K562 (cell line): Measurements from ENCODE around the gene ST7. TPM values are rescaled to one million over a fixed set of nuclear protein-coding genes. Genes with fewer than 3 reads are reported as not detected.

Experiments used
- ATAC-seq: fragments of 200-7000 bp; cut with Tn5 transposase; 3 replicates; pipeline ENCODE4 v1.9.1; 2020; ENCODE audit warnings: moderate library complexity
- BruUV-seq: library from RNA; stranded (reverse); fragments of 400-500 nt; replicated peaks from 2 replicates; lab custom pipeline; 2021; lab: Mats Ljungman, UMichigan
- CTCF ChIA-PET: fragments of 300-600 bp; formaldehyde crosslinking; extraction: SDS; loops from one replicate; lab custom pipeline; 2021; ENCODE audit warnings: low intra/inter-chr PET ratio; lab: Yijun Ruan, JAX
- POLR2A ChIA-PET: fragments of 300-600, 350-650 bp; sonication (Branson Sonifier 250); formaldehyde crosslinking; extraction: SDS; loops from one replicate; lab custom pipeline; 2021; ENCODE audit warnings: antibody characterized with exemption, inconsistent platforms; lab: Yijun Ruan, JAX
- DNase-seq, 4 experiments: peaks; one replicate each; pipeline versions ENCODE4 v3.0.0 to v3.0.0-alpha.2; 2011 to 2018; ENCODE audit warnings: low spot score in 3 of 4, mixed read lengths in 3 of 4; ENCODE audit errors: extremely low read depth in 1 of 4
- FAIRE-seq: peaks from 2 replicates; lab custom pipeline; 2011; peaks lifted over from hg19 to GRCh38; lab: Jason Lieb, UNC
- H2AFZ ChIP-seq: 2 replicates; pipeline ENCODE4 v1.6.0; 2011; ENCODE audit warnings: low read depth, low read length, control low read depth, inconsistent platforms
- H3K27ac ChIP-seq: fragments of 200-600 bp; 3 replicates; pipeline ENCODE4 v1.8.0; 2011; ENCODE audit warnings: low read depth, mild to moderate bottlenecking, control low read depth, inconsistent platforms, low read length, moderate library complexity, mixed read lengths; ENCODE audit errors: extremely low read depth
- H3K27me3 ChIP-seq, 2 experiments: fragments of 300-600 bp in 1 of 2; 2 replicates in 1 of 2; 3 replicates in 1 of 2; pipeline versions ENCODE4 v1.6.0 to v1.8.0; 2011; ENCODE audit warnings: inconsistent platforms in 2 of 2, low read length in 2 of 2, mild to moderate bottlenecking in 1 of 2, mixed read lengths in 1 of 2, moderate library complexity in 1 of 2; ENCODE audit not compliant: control insufficient read depth in 2 of 2, insufficient read depth in 2 of 2
- H3K36me3 ChIP-seq: fragments of 300-600 bp; 3 replicates; pipeline ENCODE4 v1.8.0; 2011; ENCODE audit warnings: mild to moderate bottlenecking, low read length, inconsistent platforms; ENCODE audit not compliant: control insufficient read depth, insufficient read depth
- H3K4me1 ChIP-seq, 2 experiments: fragments of 200-600 bp in 1 of 2; replicated peaks in 1 of 2; 2 replicates in 1 of 2; 3 replicates in 1 of 2; pipeline versions ENCODE4 v1.5.1 to v1.8.0; 2011; ENCODE audit warnings: inconsistent platforms in 2 of 2, low read length in 2 of 2, mild to moderate bottlenecking in 1 of 2, mixed read lengths in 1 of 2, moderate library complexity in 1 of 2; ENCODE audit not compliant: control insufficient read depth in 2 of 2, insufficient read depth in 2 of 2
- H3K4me2 ChIP-seq: 2 replicates; pipeline ENCODE4 v1.6.1; 2011; ENCODE audit warnings: low read length, control low read depth, inconsistent platforms, mixed read lengths; ENCODE audit not compliant: insufficient read depth
- H3K4me3 ChIP-seq: fragments of 200-600 bp; sonication (generic), shearing (Covaris generic); 2 replicates; pipeline ENCODE4 v1.5.1; 2016; ENCODE audit warnings: control low read depth, inconsistent platforms
- H3K79me2 ChIP-seq: fragments of 200-600 bp; 3 replicates; pipeline ENCODE4 v1.8.0; 2011; ENCODE audit warnings: low read length, inconsistent platforms; ENCODE audit not compliant: control insufficient read depth, insufficient read depth
- H3K9ac ChIP-seq, 2 experiments: 2 replicates each; pipeline versions ENCODE4 v1.6.0 to v1.6.1; 2011; ENCODE audit warnings: low read depth in 2 of 2, low read length in 2 of 2, control low read depth in 1 of 2, inconsistent platforms in 1 of 2, mild to moderate bottlenecking in 1 of 2, mixed read lengths in 1 of 2; ENCODE audit not compliant: insufficient read depth in 1 of 2
- H3K9me1 ChIP-seq: one replicate; pipeline ENCODE4 v1.6.0; 2011; ENCODE audit warnings: inconsistent platforms, mild to moderate bottlenecking, low read length, moderate library complexity; ENCODE audit not compliant: control insufficient read depth, insufficient read depth
- H3K9me3 ChIP-seq: replicated peaks from 2 replicates; pipeline ENCODE4 v1.5.1; 2011; ENCODE audit warnings: low read depth, low read length, inconsistent platforms; ENCODE audit not compliant: control insufficient read depth, insufficient read depth
- H4K20me1 ChIP-seq: replicated peaks from 2 replicates; pipeline ENCODE4 v1.6.1; 2011; ENCODE audit warnings: low read length, inconsistent platforms, mixed read lengths; ENCODE audit not compliant: control insufficient read depth, insufficient read depth
- AFF1 ChIP-seq, 2 experiments: fragments of 450-650 bp; IDR thresholded peaks; 2 replicates each; pipeline ENCODE4 v1.6.1; 2018; ENCODE audit warnings: mild to moderate bottlenecking in 2 of 2, low read depth in 1 of 2; ENCODE audit not compliant: partially characterized antibody in 2 of 2
- CBX3 ChIP-seq, 2 experiments: IDR thresholded peaks; 1 replicate in 1 of 2; 2 replicates in 1 of 2; pipeline ENCODE4 v1.6.1; 2012; ENCODE audit warnings: inconsistent platforms in 2 of 2, low read length in 2 of 2, borderline replicate concordance in 1 of 2, control low read depth in 1 of 2
- CTCFL ChIP-seq: IDR thresholded peaks from 2 replicates; pipeline ENCODE4 v1.6.1; 2011; ENCODE audit warnings: borderline replicate concordance, low read depth, mild to moderate bottlenecking, moderate library complexity, low read length; ENCODE audit not compliant: insufficient read depth, poor library complexity, severe bottlenecking
- FOXM1 ChIP-seq, 2 experiments: fragments of 450-650 bp in 1 of 2; sonication (generic) in 1 of 2; formaldehyde crosslinking in 1 of 2; IDR thresholded peaks; 2 replicates each; pipeline versions ENCODE4 v1.6.1 to v1.9.0; 2017 to 2022; ENCODE audit warnings: low read depth in 2 of 2, mild to moderate bottlenecking in 2 of 2, missing genetic modification reagents in 1 of 2, moderate library complexity in 1 of 2
- GATAD2B ChIP-seq: fragments of 450-650 bp; IDR thresholded peaks from 2 replicates; pipeline ENCODE4 v1.6.1; 2017; ENCODE audit warnings: mild to moderate bottlenecking, borderline replicate concordance
- RCOR1 ChIP-seq, 2 experiments: IDR thresholded peaks; 2 replicates each; pipeline ENCODE4 v1.6.1; 2012; ENCODE audit warnings: low read depth in 2 of 2, low read length in 2 of 2, borderline replicate concordance in 1 of 2, improper control_type of control experiment in 1 of 2
- WGBS: fragments of 100-300 bp; shearing (Covaris generic); methylation state at CpG from one replicate; pipeline ENCODE4 v1.1.6; 2016; ENCODE audit warnings: low coverage, mixed read lengths; ENCODE audit not compliant: insufficient coverage; ENCODE audit errors: missing lambda C conversion rate; 5-methylcytosine and 5-hydroxymethylcytosine counted together
- in situ Hi-C: fragments of 300-500 bp; cut with MboI; formaldehyde crosslinking; loops from 4 replicates; pipeline ENCODE4 v1.15.0; 2018; ENCODE audit warnings: inconsistent platforms, mixed read lengths
- intact Hi-C: fragments of 100-400 bp; cut with micrococcal nuclease; formaldehyde crosslinking; loops from 2 replicates; pipeline ENCODE4 v1.14.2; 2022
- polyA plus RNA-seq, 8 experiments: library from polyadenylated mRNA; depleted of rRNA in 4 of 8; stranded (reverse) in 5 of 8; unstranded in 3 of 8; fragments of >200 nt; fragmentation: Nextera tagmentation in 2 of 8; fragmentation: Illumina TruSeq in 1 of 8; extraction: Ambion mirVana in 2 of 8; extraction: Trizol in 1 of 8; gene quantifications; 2 replicates each; pipeline versions ENCODE4 v1.2.1 to v1.2.3, GENCODE V29; 2011 to 2014; ENCODE audit warnings: inconsistent platforms in 1 of 8, missing spikeins in 1 of 8
- total RNA-seq, 7 experiments: library from RNA; depleted of rRNA in 6 of 7; stranded (reverse); fragments of >200 nt in 6 of 7; fragmentation: Illumina TruSeq in 2 of 7; extraction: Trizol in 2 of 7; gene quantifications; 2 replicates each; pipeline versions ENCODE4 v1.2.1 to v1.2.3, GENCODE V29; 2011 to 2021; ENCODE audit warnings: low replicate concordance in 1 of 7

The ST7 gene
- total and polyA plus RNA-seq, 9 of the 15 experiments (the other 6 are each of a cell fraction or from before 2014, with no cell fraction given): 23.9 to 56.3 (median 36.9) TPM

- WGBS: 13% methylated on average over 7 of the region's 7 CpGs
- Histone ChIP-seq H3K9me1 (no peaks in the 10 kb centered on the region), H3K4me3 (no peak overlapping the region), H3K36me3 (peaks cover 28% of the 10 kb centered on the region; the same call in 2 of the 3 replicates), H3K27me3 (no peaks in the 10 kb centered on the region), H2AFZ (no peak overlapping the region), H3K9ac (no peak overlapping the region), H3K9me3 (no peaks in the 10 kb centered on the region), H3K4me1 (peaks cover 0 to 8% of the 10 kb centered on the region in 2 experiments; a peak in 3 of 5 replicates), H3K4me2 (no peak overlapping the region), H4K20me1 (no peaks in the 10 kb centered on the region; the same call in 1 of the 2 replicates), H3K79me2 (no peaks in the 10 kb centered on the region; the same call in 2 of the 3 replicates), H3K27ac (no peak overlapping the region)
- FAIRE-seq (peak; percentile 91), ATAC-seq (peak; percentile 82), DNase-seq (peak; percentile 60 to 94 (median 66))
- ChIA-PET POLR2A (no interaction called here), CTCF (interaction anchor here (0.6 to 6.9 kb wide), 10 partner anchors 9 to 291 kb away, joined by 3 to 143 read pairs (median 4); partner anchors contain the start of gene ST7)
- intact Hi-C loops (loop anchor here (1.0 to 5.0 kb wide), 3 partner anchors 112 to 189 kb away; no protein-coding TSS in a partner anchor), in situ Hi-C loops (loop anchor here (10.0 kb wide), 1 partner anchor 115 kb away; no protein-coding TSS in a partner anchor)
- BruUV-seq: no TSS peak
- TF ChIP-seq CBX3 (IDR thresholded peaks at IDR 0.05; ENCODE audit: borderline replicate concordance in 1 of 2, low read length in 2 of 2) (peak in 1 of 2 experiments; percentile 70; a peak in 1 of 3 replicates), RCOR1 (IDR thresholded peaks at IDR 0.05; ENCODE audit: borderline replicate concordance in 1 of 2, low read depth in 2 of 2, low read length in 2 of 2) (peak in 1 of 2 experiments; percentile 37; a peak in 1 of 4 replicates), FOXM1 (IDR thresholded peaks at IDR 0.05; ENCODE audit: low read depth) (0 out of 2 replicates have a peak, but pooled peaks have one; percentile 14), FOXM1 (CRISPR knock-in tag; IDR thresholded peaks at IDR 0.05; ENCODE audit: low read depth) (no peak), GATAD2B (peak; percentile 18; the same call in 1 of the 2 replicates), CTCFL (peak; percentile 44), AFF1 (IDR thresholded peaks at IDR 0.05; ENCODE audit: low read depth in 1 of 2, partially characterized antibody in 2 of 2) (peak in 1 of 2 experiments; percentile 45)
These were observed 166.1 kb downstream of the ST7 start for GRCh38 chr7:117119192-117119924.
